Keratinocyte (primary cell): Measurements from ENCODE around the gene RAB11FIP4. TPM values are rescaled to one million over a fixed set of nuclear protein-coding genes. Genes with fewer than 3 reads are reported as not detected.

Experiments
- DNase-seq: peaks from one replicate; pipeline ENCODE4 v3.0.0-alpha.2; 2011; ENCODE audit warnings: low read depth, missing footprints, low spot score
- FAIRE-seq: peaks from 2 replicates; lab custom pipeline; 2011; peaks lifted over from hg19 to GRCh38; lab: Jason Lieb, UNC
- H2AFZ ChIP-seq: 2 replicates; pipeline ENCODE4 v1.6.0; 2012; ENCODE audit warnings: low read length, control low read depth, inconsistent platforms; ENCODE audit not compliant: control insufficient read depth
- H3K27ac ChIP-seq: 2 replicates; pipeline ENCODE4 v1.5.1; 2011; ENCODE audit warnings: low read length; ENCODE audit not compliant: control insufficient read depth, insufficient read depth
- H3K27me3 ChIP-seq: 3 replicates; pipeline ENCODE4 v1.6.0; 2011; ENCODE audit warnings: low read length; ENCODE audit not compliant: control insufficient read depth, insufficient read depth; ENCODE audit errors: extremely low read depth
- H3K36me3 ChIP-seq, 2 experiments: 2 replicates in 1 of 2; 3 replicates in 1 of 2; pipeline ENCODE4 v1.5.1; 2011; ENCODE audit warnings: low read length in 2 of 2, mild to moderate bottlenecking in 1 of 2; ENCODE audit not compliant: control insufficient read depth in 2 of 2, insufficient read depth in 2 of 2; ENCODE audit errors: extremely low read depth in 1 of 2
- H3K4me1 ChIP-seq: 3 replicates; pipeline ENCODE4 v1.5.1; 2011; ENCODE audit warnings: low read length; ENCODE audit not compliant: control insufficient read depth, insufficient read depth; ENCODE audit errors: extremely low read depth
- H3K4me2 ChIP-seq: 3 replicates; pipeline ENCODE4 v1.6.0; 2011; ENCODE audit warnings: low read depth, low read length; ENCODE audit not compliant: control insufficient read depth, insufficient read depth; ENCODE audit errors: extremely low read depth
- H3K4me3 ChIP-seq, 3 experiments: fragments of 200-600 bp in 1 of 3; sonication (generic) in 1 of 3; 2 replicates in 2 of 3; 3 replicates in 1 of 3; pipeline ENCODE4 v1.5.1; 2011 to 2016; ENCODE audit warnings: low read length in 3 of 3, mild to moderate bottlenecking in 3 of 3, control low read depth in 2 of 3, inconsistent platforms in 1 of 3, low read depth in 1 of 3, mixed read lengths in 1 of 3, mixed run types in 1 of 3, moderate library complexity in 1 of 3; ENCODE audit not compliant: control insufficient read depth in 2 of 3, insufficient read depth in 2 of 3; ENCODE audit errors: extremely low read depth in 1 of 3
- H3K79me2 ChIP-seq: 2 replicates; pipeline ENCODE4 v1.6.0; 2012; ENCODE audit warnings: low read length; ENCODE audit not compliant: control insufficient read depth, insufficient read depth
- H3K9ac ChIP-seq: 3 replicates; pipeline ENCODE4 v1.6.0; 2011; ENCODE audit warnings: low read length; ENCODE audit not compliant: control insufficient read depth, insufficient read depth; ENCODE audit errors: extremely low read depth
- H3K9me1 ChIP-seq: 3 replicates; pipeline ENCODE4 v1.6.0; 2011; ENCODE audit warnings: low read length; ENCODE audit not compliant: control insufficient read depth, insufficient read depth; ENCODE audit errors: extremely low read depth
- H3K9me3 ChIP-seq: 2 replicates; pipeline ENCODE4 v1.5.1; 2012; ENCODE audit warnings: low read depth, low read length; ENCODE audit not compliant: control insufficient read depth
- H4K20me1 ChIP-seq: 3 replicates; pipeline ENCODE4 v1.6.0; 2011; ENCODE audit warnings: low read length; ENCODE audit not compliant: control insufficient read depth, insufficient read depth; ENCODE audit errors: extremely low read depth
- EZH2 ChIP-seq: IDR thresholded peaks from one replicate; pipeline ENCODE4 v1.6.1; 2012; ENCODE audit warnings: inconsistent platforms, mild to moderate bottlenecking, low read length, moderate library complexity
- dilution Hi-C: fragments of 300-500 bp; cut with MboI; formaldehyde crosslinking; loops from one replicate; pipeline ENCODE4 v1.7.0; 2020; ENCODE audit warnings: low sequenced_read_pairs; ENCODE audit not compliant: extremely low pct_ligation_motif_present
- polyA plus RNA-seq, 5 experiments: library from polyadenylated mRNA; depleted of rRNA in 3 of 5; stranded (reverse) in 3 of 5; stranded (forward) in 1 of 5; unstranded in 1 of 5; fragments of >200 nt; gene quantifications; 1 replicate in 1 of 5; 2 replicates in 3 of 5; 3 replicates in 1 of 5; pipeline versions ENCODE4 v1.2.1 to v1.2.3, GENCODE V29; 2011 to 2012; ENCODE audit warnings: missing spikeins in 2 of 5, low read depth in 1 of 5, low replicate concordance in 1 of 5
- TF ChIP-seq, protein P1 (sequence below), 3 experiments: IDR thresholded peaks in 1 of 3; conservative IDR thresholded peaks in 1 of 3; optimal IDR thresholded peaks in 1 of 3; 2 replicates in 2 of 3; 3 replicates in 1 of 3; pipeline versions ENCODE3 to v1.5.1; 2011; ENCODE audit warnings: low read length in 3 of 3, mild to moderate bottlenecking in 3 of 3, moderate library complexity in 2 of 3, control low read depth in 1 of 3, inconsistent platforms in 1 of 3; ENCODE audit not compliant: insufficient read depth in 2 of 3; ENCODE audit errors: extremely low read depth in 1 of 3

Gene RAB11FIP4
- polyA plus RNA-seq, 1 donor (not counting 4 experiments of a cell fraction or from before 2014, with no cell fraction given): 9.1 TPM

DNA sequence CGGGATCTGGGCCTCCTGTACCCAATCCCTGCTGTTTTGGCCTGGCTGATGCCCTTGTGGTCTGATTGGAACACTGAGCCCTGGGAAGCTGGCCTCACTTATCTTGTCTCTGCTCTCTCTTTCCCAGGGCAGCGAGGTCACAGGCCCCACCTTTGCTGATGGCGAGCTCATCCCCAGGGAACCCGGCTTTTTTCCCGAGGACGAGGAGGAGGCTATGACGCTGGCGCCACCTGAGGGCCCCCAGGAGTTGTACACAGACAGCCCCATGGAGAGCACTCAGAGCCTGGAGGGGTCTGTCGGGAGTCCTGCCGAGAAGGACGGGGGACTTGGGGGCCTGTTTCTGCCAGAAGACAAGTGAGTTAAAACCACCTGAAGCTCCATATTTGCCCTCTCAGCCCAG is 126.0 kb downstream of the RAB11FIP4 start:
- no peak for FAIRE-seq
- peaks cover 4% of the 10 kb centered on the region for H3K4me1 ChIP-seq
- no peak for TF ChIP-seq EZH2
- TF ChIP-seq, protein P1, sequence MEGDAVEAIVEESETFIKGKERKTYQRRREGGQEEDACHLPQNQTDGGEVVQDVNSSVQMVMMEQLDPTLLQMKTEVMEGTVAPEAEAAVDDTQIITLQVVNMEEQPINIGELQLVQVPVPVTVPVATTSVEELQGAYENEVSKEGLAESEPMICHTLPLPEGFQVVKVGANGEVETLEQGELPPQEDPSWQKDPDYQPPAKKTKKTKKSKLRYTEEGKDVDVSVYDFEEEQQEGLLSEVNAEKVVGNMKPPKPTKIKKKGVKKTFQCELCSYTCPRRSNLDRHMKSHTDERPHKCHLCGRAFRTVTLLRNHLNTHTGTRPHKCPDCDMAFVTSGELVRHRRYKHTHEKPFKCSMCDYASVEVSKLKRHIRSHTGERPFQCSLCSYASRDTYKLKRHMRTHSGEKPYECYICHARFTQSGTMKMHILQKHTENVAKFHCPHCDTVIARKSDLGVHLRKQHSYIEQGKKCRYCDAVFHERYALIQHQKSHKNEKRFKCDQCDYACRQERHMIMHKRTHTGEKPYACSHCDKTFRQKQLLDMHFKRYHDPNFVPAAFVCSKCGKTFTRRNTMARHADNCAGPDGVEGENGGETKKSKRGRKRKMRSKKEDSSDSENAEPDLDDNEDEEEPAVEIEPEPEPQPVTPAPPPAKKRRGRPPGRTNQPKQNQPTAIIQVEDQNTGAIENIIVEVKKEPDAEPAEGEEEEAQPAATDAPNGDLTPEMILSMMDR (optimal IDR thresholded peaks at IDR 0.05 in 1 of 3, IDR thresholded peaks at IDR 0.05 in 1 of 3, conservative IDR thresholded peaks at IDR 0.05 in 1 of 3; ENCODE audit: extremely low read depth in 1 of 3, insufficient read depth in 2 of 3, low read length in 3 of 3): peak; percentile 13 to 45 (median 17)
- H2AFZ ChIP-seq: no peak overlapping the region
- no peak overlapping the region for H3K4me2 ChIP-seq
- H3K27me3 ChIP-seq: no peaks in the 10 kb centered on the region
- dilution Hi-C loops: no loop called here
- H3K36me3 ChIP-seq: peaks cover 0 to 3% of the 10 kb centered on the region in 2 experiments
- no peak overlapping the region for H3K9ac ChIP-seq
- no peaks in the 10 kb centered on the region for H3K79me2 ChIP-seq
- no peaks in the 10 kb centered on the region for H3K9me1 ChIP-seq
- no peaks in the 10 kb centered on the region for H3K9me3 ChIP-seq
- H4K20me1 ChIP-seq: no peaks in the 10 kb centered on the region
- no peak overlapping the region for H3K4me3 ChIP-seq
- H3K27ac ChIP-seq: no peak overlapping the region
- no peak for DNase-seq

DNA sequence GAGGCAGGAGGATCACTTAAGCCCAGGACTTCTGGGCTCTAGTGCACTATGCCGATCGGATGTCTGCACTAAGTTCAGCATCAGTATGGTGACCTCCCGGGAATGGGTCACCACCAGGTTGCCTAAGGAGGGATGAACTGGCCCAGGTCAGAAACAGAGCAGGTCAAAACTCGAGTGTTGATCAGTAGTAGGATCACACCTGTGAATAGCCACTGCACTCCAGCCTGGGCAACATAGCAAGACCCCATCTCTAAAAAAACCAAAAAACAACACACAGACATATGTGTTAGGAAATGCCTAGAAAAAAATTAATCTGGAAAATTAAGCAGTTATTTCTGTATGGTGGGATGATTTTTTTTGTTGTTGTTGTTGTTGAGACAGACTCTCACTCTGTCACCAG is 127.0 kb downstream of the RAB11FIP4 start:
- dilution Hi-C loops: no loop called here
- H3K9me1 ChIP-seq: no peaks in the 10 kb centered on the region
- peaks cover 4% of the 10 kb centered on the region for H3K4me1 ChIP-seq
- no peaks in the 10 kb centered on the region for H4K20me1 ChIP-seq
- no peak overlapping the region for H3K9ac ChIP-seq
- H2AFZ ChIP-seq: no peak overlapping the region
- no peaks in the 10 kb centered on the region for H3K27me3 ChIP-seq
- no peak overlapping the region for H3K4me2 ChIP-seq
- FAIRE-seq (no peak), DNase-seq (no peak)
- peaks cover 1% of the 10 kb centered on the region for H3K9me3 ChIP-seq
- H3K79me2 ChIP-seq: no peaks in the 10 kb centered on the region
- TF ChIP-seq, protein P1 (optimal IDR thresholded peaks at IDR 0.05 in 1 of 3, IDR thresholded peaks at IDR 0.05 in 1 of 3, conservative IDR thresholded peaks at IDR 0.05 in 1 of 3; ENCODE audit: extremely low read depth in 1 of 3, insufficient read depth in 2 of 3, low read length in 3 of 3): no peak
- no peak for TF ChIP-seq EZH2
- no peak overlapping the region for H3K27ac ChIP-seq
- peaks cover 0 to 5% of the 10 kb centered on the region in 2 experiments for H3K36me3 ChIP-seq
- H3K4me3 ChIP-seq: no peak overlapping the region
